ENCODE measurements around the gene UBE2C.
A peak's percentile ranks its signal among the peaks of the same experiment; 100 is the strongest.

Gene UBE2C

DNA sequence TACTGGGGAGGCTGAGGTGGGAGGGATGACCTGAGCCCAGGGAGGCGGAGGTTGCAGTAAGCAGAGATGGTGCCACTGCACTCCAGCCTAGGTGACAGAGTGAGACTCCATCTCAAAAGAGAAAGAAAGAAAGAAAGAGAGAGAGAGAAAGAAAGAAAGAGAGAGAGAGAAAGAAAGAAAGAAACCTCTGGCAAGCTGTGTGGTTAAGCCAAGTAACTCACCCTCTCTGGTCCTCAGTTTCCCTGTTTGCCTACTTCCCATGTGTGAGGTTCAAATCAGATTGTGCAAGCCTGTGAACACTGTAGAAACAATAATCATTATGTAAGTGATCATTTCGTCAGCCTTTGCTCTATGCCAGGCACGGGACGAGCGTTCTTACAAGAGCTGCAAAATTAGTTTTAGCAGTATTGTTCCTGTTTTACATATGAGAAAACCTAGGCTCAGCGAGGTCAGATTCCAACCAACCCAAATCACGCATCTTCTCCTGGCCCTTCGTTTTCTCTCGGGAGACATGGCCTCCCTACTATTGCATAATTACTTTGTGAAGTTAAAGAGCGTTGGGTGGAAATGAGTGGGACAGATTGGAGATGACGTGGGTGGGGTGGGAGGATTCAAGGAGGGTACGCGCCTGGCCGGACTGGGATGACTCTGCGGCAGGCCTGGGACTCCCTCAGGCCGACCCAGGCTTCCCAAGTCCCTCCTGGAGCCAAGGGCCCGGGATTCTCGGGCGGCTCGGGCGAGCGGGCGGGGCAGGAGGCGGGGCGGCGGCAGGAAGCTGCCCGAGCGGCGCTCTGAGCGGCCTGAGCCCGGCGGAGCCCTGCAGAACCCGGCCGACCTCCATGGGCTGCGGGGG, 20.8 kb downstream of the UBE2C start, which contains the start of gene SNX21:
TSS of gene SNX21 (plus strand) at position 770 of the 853 bp plus-strand sequence. CDS start 121 bp downstream, outside the sequence.
- no peak for DNase-seq (ENCODE audit: low read depth, low spot score)

- DNase-seq (ENCODE audit: low read depth, low spot score): no peak
These were observed 21.7 kb downstream of the UBE2C start for GRCh38 chr20:45833883-45834796.

- no peak for DNase-seq (ENCODE audit: low read depth, low spot score)
These were observed 22.3 kb downstream of the UBE2C start for GRCh38 chr20:45834797-45835161.

GRCh38 chr20:45835329-45835765, 22.9 kb downstream of the UBE2C start:
- DNase-seq (ENCODE audit: low read depth, low spot score): no peak

- DNase-seq (ENCODE audit: low read depth, low spot score): no peak
These were observed 23.4 kb downstream of the UBE2C start for GRCh38 chr20:45835825-45836224.

- no peak for DNase-seq (ENCODE audit: low read depth, low spot score)
These were observed 24.4 kb downstream of the UBE2C start for GRCh38 chr20:45836841-45837240.

GRCh38 chr20:45840700-45841198, 28.3 kb downstream of the UBE2C start:
- DNase-seq (ENCODE audit: low read depth, low spot score): no peak

DNA sequence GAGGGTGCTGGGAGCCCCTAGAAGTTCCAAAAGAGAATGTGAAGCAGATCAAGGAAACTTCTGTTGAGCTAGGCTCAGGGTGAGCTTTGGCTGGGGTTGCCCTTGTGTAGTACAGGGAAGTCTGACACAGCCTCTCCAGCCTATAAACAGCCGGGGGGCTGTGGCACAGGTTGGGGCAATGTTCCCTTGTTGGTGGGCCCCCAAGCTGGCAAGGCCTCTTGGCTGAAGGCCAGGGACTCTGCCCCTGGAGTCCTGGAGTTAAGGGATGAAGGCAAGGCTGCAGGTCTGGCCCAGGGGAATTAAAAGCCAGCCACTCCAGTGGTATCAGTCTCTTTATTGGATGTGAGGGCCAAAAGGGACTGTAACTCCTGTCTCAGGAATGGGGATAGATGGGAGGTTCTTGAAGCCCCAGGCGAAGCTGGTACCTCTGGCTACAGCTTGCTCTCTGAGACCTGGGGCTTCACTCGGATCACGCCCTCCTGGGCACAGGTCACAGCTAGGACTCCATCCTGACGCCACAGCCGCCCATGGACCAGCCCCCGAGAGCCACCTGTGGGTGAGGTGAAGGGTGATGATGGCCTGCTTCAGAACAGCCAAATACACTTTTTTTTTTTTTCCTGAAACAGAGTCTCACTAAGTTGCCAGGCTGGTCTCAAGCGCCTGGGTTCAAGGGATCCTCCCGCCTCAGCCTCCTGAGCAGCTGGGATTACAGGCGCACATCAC, 29.1 kb downstream of the UBE2C start:
- no peak for DNase-seq (ENCODE audit: low read depth, low spot score)

DNA sequence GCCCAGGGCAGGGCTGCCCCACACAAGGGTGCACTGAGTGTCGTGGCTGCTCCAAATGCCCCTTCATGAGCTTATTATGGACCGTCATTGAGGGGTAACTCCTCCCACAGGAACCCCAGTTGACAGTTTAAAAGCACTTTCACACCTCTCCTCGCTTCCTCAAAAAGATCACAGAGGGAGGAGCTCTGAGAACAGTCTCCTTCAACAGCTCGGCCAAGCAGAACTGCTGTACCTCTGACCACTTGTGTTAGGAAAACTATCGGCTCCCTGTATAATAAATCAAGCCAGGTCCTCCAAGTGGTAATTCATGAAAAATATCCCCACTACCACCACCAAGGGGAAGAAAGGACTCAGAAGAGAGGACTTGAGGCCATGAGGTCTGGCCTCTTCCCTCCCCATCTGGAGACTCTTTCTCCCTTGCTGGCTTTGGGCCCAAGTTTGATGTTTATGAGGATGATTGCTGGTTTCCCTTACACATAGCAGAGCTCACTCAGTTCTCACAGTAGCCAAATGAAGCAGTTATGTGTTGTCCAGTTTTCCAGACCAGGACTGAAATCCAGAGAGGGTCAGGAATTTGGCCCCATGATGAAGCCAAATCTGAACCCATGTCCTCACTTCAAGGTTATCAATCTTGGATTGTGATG, 29.8 kb downstream of the UBE2C start:
- DNase-seq (ENCODE audit: low read depth, low spot score): no peak

- no peak for DNase-seq (ENCODE audit: low read depth, low spot score)
These were observed 31.1 kb downstream of the UBE2C start for GRCh38 chr20:45843506-45843905.

DNA sequence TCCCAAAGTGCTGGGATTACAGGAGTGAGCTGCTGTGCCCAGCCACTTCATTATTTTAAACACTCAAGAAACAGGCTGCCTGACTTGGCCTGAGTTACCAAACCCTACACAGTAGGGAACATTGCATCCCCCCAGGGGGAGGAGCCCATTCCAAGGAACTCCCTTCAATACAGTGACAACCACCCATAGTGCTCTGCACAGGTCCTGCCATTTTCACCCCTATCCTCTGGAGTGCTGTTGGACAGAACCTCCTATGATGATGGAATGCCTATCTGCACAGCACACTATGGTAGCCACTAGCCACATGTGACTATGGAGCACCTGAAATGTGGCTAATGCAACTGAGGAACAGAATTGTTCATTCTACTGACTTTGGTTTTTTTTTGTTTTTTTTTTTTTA, 33.0 kb downstream of the UBE2C start:
- no peak for DNase-seq (ENCODE audit: low read depth, low spot score)

DNA sequence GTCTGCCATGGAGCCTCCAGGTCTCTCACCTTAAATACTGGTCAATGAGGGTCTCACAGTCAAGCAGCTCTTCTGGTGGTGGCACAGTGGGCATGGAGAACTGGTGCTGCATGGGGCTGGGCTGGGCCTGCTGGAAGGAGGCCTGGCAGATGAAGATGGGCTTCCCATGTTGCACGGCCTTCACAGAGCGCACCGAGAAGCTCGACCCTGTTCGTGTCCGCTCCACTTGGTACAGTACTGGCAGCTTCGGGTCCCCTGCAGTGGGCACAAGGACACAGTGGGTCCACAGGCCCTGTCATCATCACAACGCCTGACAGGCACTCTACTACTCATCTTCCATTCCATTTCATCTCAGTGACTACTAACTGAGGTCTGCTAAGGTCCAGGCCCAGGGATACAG, 36.0 kb downstream of the UBE2C start:
- DNase-seq (ENCODE audit: low read depth, low spot score): no peak

- DNase-seq (ENCODE audit: low read depth, low spot score): no peak
These were observed 36.6 kb downstream of the UBE2C start for GRCh38 chr20:45848969-45849582.

DNA sequence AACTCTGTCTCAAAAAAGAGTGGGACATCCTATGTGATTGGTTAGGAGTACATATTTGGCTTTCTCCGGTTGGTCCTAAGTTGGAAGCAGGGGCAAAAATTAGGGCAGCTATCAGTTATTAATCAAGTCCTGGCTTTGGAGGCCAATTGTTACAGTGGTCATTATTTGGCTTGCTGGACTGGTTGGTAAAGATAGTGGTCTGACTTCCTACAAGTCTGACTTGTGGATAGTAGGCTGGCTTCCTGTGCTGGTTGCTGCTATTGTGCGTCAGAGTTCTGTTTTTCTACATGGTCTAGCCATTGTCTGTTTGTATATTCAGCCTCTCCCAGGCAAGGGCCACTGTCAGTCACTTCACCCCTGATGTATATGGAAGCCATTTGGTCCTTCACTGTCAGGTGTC, 37.8 kb downstream of the UBE2C start:
- no peak for DNase-seq (ENCODE audit: low read depth, low spot score)

DNA sequence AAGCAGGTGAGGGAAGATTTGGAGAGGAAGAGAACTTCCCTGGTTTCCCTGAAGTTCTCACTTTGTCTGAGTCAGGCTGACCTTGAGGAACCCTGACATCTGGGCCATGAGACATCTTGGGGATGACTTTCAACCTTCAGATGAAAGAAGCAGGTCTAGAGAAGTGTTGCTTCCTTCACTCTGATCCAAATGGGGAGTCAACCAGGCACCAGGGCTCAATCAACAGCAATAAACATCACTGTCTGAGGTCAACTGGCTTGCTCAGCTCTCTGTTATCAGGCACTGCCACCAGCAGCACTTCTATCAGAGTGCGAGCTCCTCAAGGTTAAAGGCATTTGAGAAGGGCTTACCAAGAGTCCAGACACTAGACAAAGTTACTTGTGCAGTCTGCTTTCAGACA, 38.5 kb downstream of the UBE2C start:
- no peak for DNase-seq (ENCODE audit: low read depth, low spot score)

GRCh38 chr20:45851501-45851900, 39.1 kb downstream of the UBE2C start:
- DNase-seq (ENCODE audit: low read depth, low spot score): no peak

DNA sequence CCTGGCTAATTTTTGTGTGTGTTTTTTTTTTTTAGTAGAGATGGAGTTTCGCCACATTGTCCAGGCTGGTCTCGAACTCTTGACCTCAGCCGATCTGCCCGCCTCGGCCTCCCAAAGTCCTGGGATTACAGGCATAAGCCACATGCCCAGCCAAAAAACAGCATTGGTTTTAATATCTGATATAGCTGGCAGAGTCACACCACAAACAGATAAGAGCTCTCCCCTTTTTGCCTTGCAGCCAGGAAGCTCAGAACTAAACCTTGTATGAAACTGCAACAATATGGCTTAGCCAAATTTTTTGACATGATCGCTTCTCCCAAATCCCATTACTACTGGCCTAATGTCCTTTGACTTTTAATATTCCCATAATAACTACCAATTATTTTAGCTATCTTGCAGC, 39.9 kb downstream of the UBE2C start:
- DNase-seq (ENCODE audit: low read depth, low spot score): no peak

DNA sequence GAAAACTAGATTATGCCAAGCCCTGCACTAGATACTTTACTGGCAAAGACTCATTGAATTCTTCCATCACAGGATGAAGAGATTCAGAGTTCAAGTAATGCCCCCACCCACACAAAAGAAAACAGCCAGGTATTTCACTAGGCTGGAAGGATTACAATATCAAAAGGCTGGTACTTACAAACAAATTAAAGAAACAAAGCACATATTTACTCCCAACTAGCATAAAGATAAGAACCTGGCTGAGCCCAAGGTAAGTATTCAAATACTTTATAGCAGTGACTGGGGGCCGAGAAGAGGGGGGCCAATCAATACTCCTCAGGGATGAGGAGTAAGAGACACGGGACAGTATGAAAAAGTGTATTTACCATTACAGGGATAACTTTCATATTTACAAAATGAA, 41.0 kb downstream of the UBE2C start:
- no peak for DNase-seq (ENCODE audit: low read depth, low spot score)

DNA sequence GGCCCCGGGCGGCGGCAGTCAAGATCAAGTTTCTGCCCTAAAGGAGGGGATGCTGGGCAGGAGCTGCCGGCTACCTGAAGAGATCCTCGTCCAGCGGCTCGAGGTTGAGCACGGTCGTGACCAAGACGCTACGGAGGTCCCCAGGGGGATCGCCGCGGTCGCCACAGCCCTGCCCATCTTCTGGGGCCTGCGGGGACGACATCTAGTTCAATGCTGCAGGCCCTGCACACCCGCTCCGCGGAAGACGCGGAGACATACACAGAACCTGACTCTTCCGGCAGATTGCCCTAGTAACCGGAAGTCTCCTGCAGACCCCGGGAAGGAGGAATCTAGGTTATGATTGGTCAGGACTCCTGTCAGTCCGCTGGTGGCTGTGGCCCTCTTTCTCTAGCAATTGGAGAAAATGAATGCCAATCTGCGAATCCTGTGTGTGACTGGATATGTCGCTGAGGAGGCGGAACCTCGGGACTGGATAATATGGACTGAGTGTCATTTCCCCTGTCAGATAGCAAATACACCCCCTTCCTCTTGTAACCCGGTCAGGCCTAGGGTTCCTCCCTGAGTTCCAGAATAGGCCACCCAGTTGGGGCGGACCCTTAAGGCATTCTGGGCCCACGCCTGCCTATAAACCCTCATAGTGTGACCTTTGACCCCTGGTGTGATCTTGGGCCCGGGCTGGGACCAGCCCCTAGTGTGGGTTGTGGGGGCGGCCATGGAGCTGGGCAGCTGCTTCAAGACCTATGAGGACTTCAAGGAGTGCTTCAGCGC, 44.9 kb downstream of the UBE2C start, which contains the start of the genes ACOT8 and ZSWIM3:
TSS of gene ACOT8 (minus strand) at position 279 of the 768 bp plus-strand sequence. CDS start at position 202, 77 bp downstream.
TSS of gene ZSWIM3 (plus strand) at position 501 of the 768 bp plus-strand sequence. CDS start at position 713, 212 bp downstream.
- DNase-seq (ENCODE audit: low read depth, low spot score): peak; percentile 85

DNA sequence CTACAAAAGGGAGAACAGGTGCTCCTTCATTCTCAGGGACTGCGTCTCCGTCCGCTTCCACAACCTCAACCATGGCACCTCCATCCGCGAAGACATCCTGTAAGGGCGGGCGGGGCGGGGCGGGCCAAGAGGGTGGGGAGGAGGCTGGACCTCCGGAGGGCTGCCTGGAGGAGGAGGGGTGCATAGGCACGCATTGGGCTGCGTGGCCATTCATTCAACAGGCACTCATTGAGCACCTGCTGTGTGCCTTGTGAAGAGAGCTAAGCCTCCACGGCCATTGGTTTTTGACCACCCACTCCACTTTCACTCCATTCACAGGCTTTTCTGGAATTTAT, 45.4 kb downstream of the UBE2C start:
- DNase-seq (ENCODE audit: low read depth, low spot score): no peak
